Esophagus (tissue), 2 donors: ENCODE data around the gene HTR3C. TPM values are rescaled to one million over a fixed set of nuclear protein-coding genes. Genes with fewer than 3 reads are reported as not detected.

Experiments used
- H3K27ac ChIP-seq, 2 donors: one replicate each; pipeline ENCODE4 v1.5.1; 2013; ENCODE audit warnings: low read depth in 2 of 2, mild to moderate bottlenecking in 2 of 2, inconsistent platforms in 1 of 2, low read length in 1 of 2, moderate library complexity in 1 of 2
- H3K27me3 ChIP-seq, 2 donors: one replicate each; pipeline ENCODE4 v1.6.1; 2013; ENCODE audit warnings: low read length in 2 of 2, control low read depth in 1 of 2, mild to moderate bottlenecking in 1 of 2; ENCODE audit not compliant: insufficient read depth in 2 of 2, control insufficient read depth in 1 of 2
- H3K36me3 ChIP-seq, 2 donors: one replicate each; pipeline ENCODE4 v1.6.1; 2013; ENCODE audit warnings: low read length in 1 of 2; ENCODE audit not compliant: control insufficient read depth in 2 of 2, insufficient read depth in 2 of 2
- H3K4me1 ChIP-seq, 2 donors: one replicate each; pipeline ENCODE4 v1.6.1; 2013; ENCODE audit warnings: low read length in 1 of 2; ENCODE audit not compliant: control insufficient read depth in 2 of 2, insufficient read depth in 2 of 2
- H3K4me3 ChIP-seq, 2 donors: one replicate each; pipeline ENCODE4 v1.5.1; 2013; ENCODE audit warnings: low read length in 2 of 2, mild to moderate bottlenecking in 2 of 2, low read depth in 1 of 2, moderate library complexity in 1 of 2
- H3K9me3 ChIP-seq, 2 donors: one replicate each; pipeline ENCODE4 v1.6.1; 2013; ENCODE audit warnings: mild to moderate bottlenecking in 2 of 2, low read depth in 1 of 2, low read length in 1 of 2, moderate library complexity in 1 of 2; ENCODE audit not compliant: control insufficient read depth in 2 of 2, insufficient read depth in 1 of 2
- WGBS, 2 donors: extraction: QIAGEN DNeasy Blood & Tissue Kit; methylation state at CpG; one replicate each; pipeline ENCODE4 v1.1.7; 2013; 5-methylcytosine and 5-hydroxymethylcytosine counted together
- polyA plus RNA-seq, 2 donors: library from polyadenylated mRNA; stranded (reverse); fragments of 200-250 nt; gene quantifications; one replicate each; pipeline ENCODE4 v1.2.3, GENCODE V29; 2013
- donor health status: healthy with polysubstance abuse.
- donor health status: Bipolar disorder and iron deficiency.

Gene HTR3C
- polyA plus RNA-seq, 2 donors: not detected

GRCh38 chr3:184081116-184081830 lies 28.4 kb downstream of the HTR3C start:
- H3K27ac ChIP-seq: no peak overlapping the region
- H3K27me3 ChIP-seq: no peaks in the 10 kb centered on the region
- peaks cover 0 to 3% of the 10 kb centered on the region in 2 donors for H3K9me3 ChIP-seq
- WGBS, 2 donors: 86 to 87% methylated on average over 16 of the region's 16 CpGs
- H3K4me1 ChIP-seq: no peaks in the 10 kb centered on the region
- no peak overlapping the region for H3K4me3 ChIP-seq
- no peaks in the 10 kb centered on the region for H3K36me3 ChIP-seq

DNA sequence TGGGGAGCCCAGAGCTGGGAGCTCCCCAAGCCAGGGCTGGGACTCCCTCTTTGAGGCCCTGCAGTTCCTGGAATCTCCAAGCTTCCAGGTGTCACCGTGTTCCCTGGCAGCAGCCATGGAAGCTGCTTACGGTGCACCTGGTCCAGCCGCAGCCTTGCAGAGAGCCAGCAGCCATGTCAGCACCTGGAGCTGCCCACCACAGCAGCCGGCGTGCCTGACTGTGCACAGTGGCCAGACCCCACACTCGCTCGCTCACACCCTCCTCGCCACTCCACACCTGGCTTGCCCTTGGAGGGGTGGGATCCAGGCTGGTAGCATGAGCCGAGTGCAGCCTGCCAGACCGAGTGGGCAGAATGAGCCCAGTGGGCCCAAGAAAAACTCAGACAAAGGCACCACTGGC lies 29.2 kb downstream of the HTR3C start:
- Histone ChIP-seq H3K4me3 (no peak overlapping the region), H3K27ac (no peak overlapping the region), H3K4me1 (no peaks in the 10 kb centered on the region), H3K9me3 (peaks cover 0 to 3% of the 10 kb centered on the region in 2 donors), H3K36me3 (no peaks in the 10 kb centered on the region), H3K27me3 (no peaks in the 10 kb centered on the region)
- 90 to 91% methylated on average over 10 of the region's 10 CpGs for WGBS, 2 donors

GRCh38 chr3:184082465-184082864 lies 29.6 kb downstream of the HTR3C start:
- Histone ChIP-seq H3K4me3 (no peak overlapping the region), H3K36me3 (no peaks in the 10 kb centered on the region), H3K27ac (no peak overlapping the region), H3K9me3 (peaks cover 0 to 3% of the 10 kb centered on the region in 2 donors), H3K27me3 (no peaks in the 10 kb centered on the region), H3K4me1 (no peaks in the 10 kb centered on the region)
- 61 to 71% methylated on average over 2 of the region's 2 CpGs for WGBS, 2 donors

DNA sequence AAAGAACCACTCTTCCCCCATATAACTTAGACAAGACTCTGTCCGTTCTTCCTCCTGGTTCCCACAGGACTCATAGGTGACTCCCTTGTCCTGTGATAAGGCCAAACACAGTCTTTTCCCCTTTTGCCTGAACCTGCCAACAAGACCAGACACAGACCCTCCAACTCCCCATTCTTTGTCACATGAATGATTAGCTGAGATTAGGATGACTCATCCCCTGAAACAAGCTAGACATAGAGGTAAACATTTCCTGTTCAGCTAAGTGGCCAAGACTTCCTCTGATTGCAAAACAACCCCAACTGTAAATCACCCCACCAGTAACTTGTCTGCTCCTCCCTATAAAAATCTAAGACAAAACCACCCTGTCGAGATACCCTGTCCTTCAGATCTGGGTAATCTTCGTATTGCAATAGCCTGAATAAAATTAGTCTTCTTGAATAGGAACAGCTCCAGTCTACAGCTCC lies 32.6 kb downstream of the HTR3C start:
- WGBS, 2 donors: 39 to 51% methylated on average over 3 of the region's 3 CpGs
- Histone ChIP-seq H3K36me3 (no peaks in the 10 kb centered on the region), H3K27me3 (no peaks in the 10 kb centered on the region), H3K27ac (no peak overlapping the region), H3K4me3 (no peak overlapping the region), H3K4me1 (no peaks in the 10 kb centered on the region), H3K9me3 (peaks cover 0 to 3% of the 10 kb centered on the region in 2 donors)

GRCh38 chr3:184092199-184092598 lies 39.4 kb downstream of the HTR3C start:
- Histone ChIP-seq H3K4me1 (no peaks in the 10 kb centered on the region), H3K27ac (no peak overlapping the region), H3K27me3 (no peaks in the 10 kb centered on the region), H3K4me3 (no peak overlapping the region), H3K9me3 (peaks cover 0 to 5% of the 10 kb centered on the region in 2 donors), H3K36me3 (no peaks in the 10 kb centered on the region)
- 95 to 96% methylated on average over 3 of the region's 3 CpGs for WGBS, 2 donors

- H3K36me3 ChIP-seq: no peaks in the 10 kb centered on the region
- H3K4me3 ChIP-seq: no peak within 1 kb of the TSS
- H3K27me3 ChIP-seq: peaks cover 0 to 4% of the 10 kb centered on the region in 2 donors
- peaks cover 0 to 5% of the 10 kb centered on the region in 2 donors for H3K9me3 ChIP-seq
- 94 to 95% methylated on average over 7 of the region's 7 CpGs for WGBS, 2 donors
- H3K4me1 ChIP-seq: no peaks in the 10 kb centered on the region
- H3K27ac ChIP-seq: no peak within 1 kb of the TSS
These were observed 44.0 kb downstream of the HTR3C start, which contains the start of gene HTR3E for GRCh38 chr3:184096811-184097383. Gene HTR3E (plus strand): TSS chr3:184097064. CDS start chr3:184097530, 466 bp downstream.

DNA sequence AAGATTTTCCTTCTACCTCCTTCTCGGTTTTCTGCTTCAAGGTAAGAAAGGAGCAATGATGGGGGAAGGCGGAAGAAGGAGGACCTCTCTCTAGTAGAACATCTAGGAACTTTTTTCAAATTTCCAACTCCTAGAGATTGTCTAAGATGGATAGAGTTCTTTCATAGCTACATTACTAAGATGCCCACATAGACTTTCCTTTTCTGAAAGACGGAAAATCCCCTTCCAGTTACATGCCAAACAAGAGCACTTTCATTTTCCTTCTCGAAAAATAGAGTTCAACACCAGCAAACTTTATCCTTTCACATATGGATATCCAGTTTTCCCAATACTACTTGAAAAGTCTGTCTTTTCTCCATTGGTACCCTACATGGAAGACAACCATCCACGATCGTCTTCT lies 44.7 kb downstream of the HTR3C start:
- no peak overlapping the region for H3K4me3 ChIP-seq
- H3K27ac ChIP-seq: no peak overlapping the region
- WGBS, 2 donors: 87% methylated on average over 6 of the region's 6 CpGs
- no peaks in the 10 kb centered on the region for H3K4me1 ChIP-seq
- peaks cover 0 to 4% of the 10 kb centered on the region in 2 donors for H3K27me3 ChIP-seq
- H3K9me3 ChIP-seq: peaks cover 0 to 3% of the 10 kb centered on the region in 2 donors
- H3K36me3 ChIP-seq: no peaks in the 10 kb centered on the region

- Histone ChIP-seq H3K36me3 (no peaks in the 10 kb centered on the region), H3K9me3 (no peaks in the 10 kb centered on the region), H3K27me3 (peaks cover 0 to 4% of the 10 kb centered on the region in 2 donors), H3K27ac (no peak overlapping the region), H3K4me3 (no peak overlapping the region), H3K4me1 (no peaks in the 10 kb centered on the region)
- 54 to 64% methylated on average over 24 of the region's 24 CpGs for WGBS, 2 donors
These were observed 47.2 kb downstream of the HTR3C start for GRCh38 chr3:184099806-184100686.
